Measurements from ENCODE around the gene TSPAN18. TPM values are rescaled to one million over a fixed set of nuclear protein-coding genes. Genes with fewer than 3 reads are reported as not detected.

Gene TSPAN18
- total and polyA plus RNA-seq, 3 donors from 2014 or later = 2.1 to 11.1 (median 5.0) TPM

- WGBS, 2 donors = 85 to 87% methylated on average over 3 of the region's 3 CpGs
- no peak overlapping the region for H3K4me3 ChIP-seq
- no peaks in the 10 kb centered on the region for H3K27me3 ChIP-seq
- no peaks in the 10 kb centered on the region for H3K4me1 ChIP-seq
- H3K9me3 ChIP-seq = no peaks in the 10 kb centered on the region
- TF ChIP-seq CTCF (IDR thresholded peaks at IDR 0.05) (no peak), POLR2A (IDR thresholded peaks at IDR 0.05) (no peak)
- intact Hi-C loops (cut with DNase I; ENCODE audit: low total_unique reads) = no loop called here
- H3K27ac ChIP-seq = no peak overlapping the region
- DNase-seq = no peak
- no peaks in the 10 kb centered on the region for H3K36me3 ChIP-seq (ENCODE audit: low read depth, missing control alignments)
Observed at GRCh38 chr11:44709281-44709562, 17.5 kb upstream of the TSPAN18 start.

- Histone ChIP-seq H3K36me3 (ENCODE audit: low read depth, missing control alignments) (no peaks in the 10 kb centered on the region), H3K4me3 (no peak overlapping the region), H3K9me3 (no peaks in the 10 kb centered on the region), H3K27ac (no peak overlapping the region), H3K4me1 (no peaks in the 10 kb centered on the region), H3K27me3 (no peaks in the 10 kb centered on the region)
- no peak for DNase-seq
- 74 to 79% methylated on average over 3 of the region's 3 CpGs for WGBS, 2 donors
- TF ChIP-seq POLR2A (IDR thresholded peaks at IDR 0.05) = no peak
- no peak for TF ChIP-seq CTCF (IDR thresholded peaks at IDR 0.05)
- intact Hi-C loops (cut with DNase I; ENCODE audit: low total_unique reads) = no loop called here
Observed at GRCh38 chr11:44709966-44710365, 16.8 kb upstream of the TSPAN18 start.

GRCh38 chr11:44711113-44711786 is 15.5 kb upstream of the TSPAN18 start:
- H3K36me3 ChIP-seq (ENCODE audit: low read depth, missing control alignments) = no peaks in the 10 kb centered on the region
- intact Hi-C loops (cut with DNase I; ENCODE audit: low total_unique reads) = no loop called here
- no peaks in the 10 kb centered on the region for H3K4me1 ChIP-seq
- no peak for DNase-seq
- no peaks in the 10 kb centered on the region for H3K27me3 ChIP-seq
- H3K4me3 ChIP-seq = no peak overlapping the region
- H3K27ac ChIP-seq = no peak overlapping the region
- H3K9me3 ChIP-seq = no peaks in the 10 kb centered on the region
- WGBS, 2 donors = 70 to 78% methylated on average over 6 of the region's 6 CpGs
- no peak for TF ChIP-seq POLR2A (IDR thresholded peaks at IDR 0.05)
- no peak for TF ChIP-seq CTCF (IDR thresholded peaks at IDR 0.05)

GRCh38 chr11:44711787-44712608 is 14.8 kb upstream of the TSPAN18 start:
- Histone ChIP-seq H3K36me3 (ENCODE audit: low read depth, missing control alignments) (no peaks in the 10 kb centered on the region), H3K4me1 (no peaks in the 10 kb centered on the region), H3K4me3 (no peak overlapping the region), H3K27ac (no peak overlapping the region), H3K9me3 (no peaks in the 10 kb centered on the region), H3K27me3 (no peaks in the 10 kb centered on the region)
- TF ChIP-seq CTCF (IDR thresholded peaks at IDR 0.05) (no peak), POLR2A (IDR thresholded peaks at IDR 0.05) (no peak)
- no peak for DNase-seq
- intact Hi-C loops (cut with DNase I; ENCODE audit: low total_unique reads) = no loop called here
- WGBS, 2 donors = 72 to 76% methylated on average over 13 to 16 of the region's 16 CpGs
